GM21576 (cell line): ENCODE measurements around the gene EPG5.
"Not testable (repeated sequence)": the region's sequence is repeated elsewhere in the genome, so short reads cannot be mapped to it uniquely, and the experiment has no call there.

Source experiments
- ATAC-seq: cut with Tn5 transposase; IDR thresholded peaks from one replicate; pipeline ENCODE4 v1.9.1; 2021; ENCODE audit warnings: mild to moderate bottlenecking, moderate library complexity; ENCODE audit not compliant: unreplicated experiment

EPG5 gene

GRCh38 chr18:45976974-45977373 lies 9.8 kb upstream of the EPG5 start:
- ATAC-seq = no peak

- no peak for ATAC-seq
These were observed 9.4 kb upstream of the EPG5 start for GRCh38 chr18:45976566-45976965.

GRCh38 chr18:45974088-45974536 lies 7.0 kb upstream of the EPG5 start:
- no peak for ATAC-seq

GRCh38 chr18:45964913-45965312 lies 2.2 kb downstream of the EPG5 start:
- ATAC-seq = not testable (repeated sequence)

GRCh38 chr18:45962866-45963265 lies 4.3 kb downstream of the EPG5 start:
- no peak for ATAC-seq

GRCh38 chr18:45962461-45962860 lies 4.7 kb downstream of the EPG5 start:
- no peak for ATAC-seq

GRCh38 chr18:45959484-45959883 lies 7.6 kb downstream of the EPG5 start:
- not testable (repeated sequence) for ATAC-seq

- ATAC-seq = no peak
These were observed 8.4 kb downstream of the EPG5 start for GRCh38 chr18:45958730-45959129.

- no peak for ATAC-seq
These were observed 9.1 kb downstream of the EPG5 start for GRCh38 chr18:45958027-45958426.

GRCh38 chr18:45957100-45957499 lies 10.0 kb downstream of the EPG5 start:
- ATAC-seq = no peak

GRCh38 chr18:45954070-45954934 lies 12.8 kb downstream of the EPG5 start:
- ATAC-seq = no peak

- ATAC-seq = no peak
These were observed 16.0 kb downstream of the EPG5 start for GRCh38 chr18:45951016-45951714.

- ATAC-seq = no peak
These were observed 21.5 kb downstream of the EPG5 start for GRCh38 chr18:45945669-45946068.

GRCh38 chr18:45940724-45941123 lies 26.4 kb downstream of the EPG5 start:
- ATAC-seq = no peak

- ATAC-seq = no peak
These were observed 27.9 kb downstream of the EPG5 start for GRCh38 chr18:45939236-45939635.

GRCh38 chr18:45938488-45938935 lies 28.6 kb downstream of the EPG5 start:
- no peak for ATAC-seq

GRCh38 chr18:45935591-45936335 lies 31.4 kb downstream of the EPG5 start:
- ATAC-seq = no peak

GRCh38 chr18:45932708-45933107 lies 34.4 kb downstream of the EPG5 start:
- no peak for ATAC-seq

GRCh38 chr18:45930963-45931362 lies 36.2 kb downstream of the EPG5 start:
- no peak for ATAC-seq

GRCh38 chr18:45926691-45927090 lies 40.4 kb downstream of the EPG5 start:
- ATAC-seq = no peak

- ATAC-seq = no peak
These were observed 41.0 kb downstream of the EPG5 start for GRCh38 chr18:45926085-45926484.
